Measurements from ENCODE around the gene ZFAND3. TPM values are rescaled to one million over a fixed set of nuclear protein-coding genes. Genes with fewer than 3 reads are reported as not detected.

ZFAND3 gene
- total and polyA plus RNA-seq, 2 of the 4 experiments (the other 2 are of a cell fraction) = 10.9 to 26.7 TPM

GRCh38 chr6:37799263-37799644 lies 20.3 kb upstream of the ZFAND3 start:
- in situ Hi-C loops (cut with MboI; ENCODE audit: low sequenced_read_pairs) = no loop called here

More at GRCh38 chr6:37799263-37799644, 20.3 kb upstream of the ZFAND3 start:
- Histone ChIP-seq H3K4me3 (ENCODE audit: insufficient read depth, low read depth, low read length) (no peak overlapping the region), H3K4me1 (ENCODE audit: control insufficient read depth, insufficient read depth, low read length) (0 out of 2 replicates have a peak, but pooled peaks cover 2% of the 10 kb centered on the region), H3K27me3 (ENCODE audit: control insufficient read depth, insufficient read depth, low read length) (peaks cover 8% of the 10 kb centered on the region), H3K18ac (ENCODE audit: low read depth, low read length) (no peak overlapping the region), H3K56ac (ENCODE audit: extremely low read depth, insufficient read depth, low read length) (no peak overlapping the region), H3K14ac (replicated peaks; ENCODE audit: low read depth, low read length) (no peak overlapping the region), H2AK9ac (replicated peaks; ENCODE audit: low read depth, low read length, poor library complexity) (no peak overlapping the region), H3K4me2 (ENCODE audit: low read depth, low read length) (no peak overlapping the region), H3K9ac (ENCODE audit: low read depth, low read length) (no peak overlapping the region), H3K4ac (ENCODE audit: low read depth, low read length) (no peak overlapping the region), H2BK20ac (ENCODE audit: low read depth, low read length) (no peak overlapping the region), H3K36me3 (ENCODE audit: control insufficient read depth, insufficient read depth, low read length) (no peaks in the 10 kb centered on the region), H3K23ac (ENCODE audit: low read depth, low read length) (no peak overlapping the region), H2BK5ac (ENCODE audit: low read depth, low read length, poor library complexity, severe bottlenecking) (no peak overlapping the region), H3K27ac (ENCODE audit: insufficient read depth, low read length) (no peak overlapping the region), H4K8ac (ENCODE audit: low read depth in 2 of 2, low read length in 2 of 2) (no peak overlapping the region), H2BK15ac (ENCODE audit: low read depth, low read length) (no peak overlapping the region), H4K5ac (ENCODE audit: low read depth, low read length) (no peak overlapping the region), H3K79me1 (ENCODE audit: low read depth in 1 of 2, low read length in 2 of 2) (no peaks in the 10 kb centered on the region), H3K9me3 (ENCODE audit: control insufficient read depth, insufficient read depth, low read length) (no peaks in the 10 kb centered on the region), H3K9me1 (ENCODE audit: insufficient read depth, low read length) (no peaks in the 10 kb centered on the region), H4K91ac (ENCODE audit: insufficient read depth, low read depth, low read length) (no peak overlapping the region), H4K20me1 (ENCODE audit: insufficient read depth, low read length) (no peaks in the 10 kb centered on the region; the same call in 1 of the 2 replicates), H2AFZ (replicated peaks; ENCODE audit: low read length, poor library complexity) (no peak overlapping the region), H2BK120ac (ENCODE audit: low read depth, low read length) (no peak overlapping the region), H2AK5ac (ENCODE audit: low read depth, low read length) (no peak overlapping the region)
- dilution Hi-C loops (cut with HindIII; ENCODE audit: low sequenced_read_pairs, unreplicated experiment) = no loop called here
- no peak for TF ChIP-seq CEBPB (IDR thresholded peaks at IDR 0.05; ENCODE audit: low read depth, low read length)
- TF ChIP-seq RAD21 (IDR thresholded peaks at IDR 0.05; ENCODE audit: low read length) = no peak
- TF ChIP-seq NFE2L2 (IDR thresholded peaks at IDR 0.05; ENCODE audit: low read depth, low read length) = no peak
- TF ChIP-seq RCOR1 (IDR thresholded peaks at IDR 0.05; ENCODE audit: insufficient replicate concordance, low read length) = no peak
- no peak for TF ChIP-seq MAZ (IDR thresholded peaks at IDR 0.05; ENCODE audit: borderline replicate concordance, low read depth, low read length)
- POLR2A ChIA-PET (ENCODE audit: unreplicated experiment) = no interaction called here
- intact Hi-C loops (cut with micrococcal nuclease) = loop anchor here (10.0 kb wide), 1 partner anchor 316 kb away; no protein-coding TSS in a partner anchor
- DNase-seq (no peak), ATAC-seq (ENCODE audit: low read depth) (no peak)
- WGBS, 2 experiments (ENCODE audit: extremely low coverage in 2 of 2, insufficient read length in 1 of 2) = 69% methylated on average over 2 of the region's 5 CpGs; no CpG with 5 or more reads in 1 of the 2 experiments
- no TSS peak for BruUV-seq (replicated peaks)
- CTCF ChIA-PET = no interaction called here

Data from IMR-90 (cell line).